Stimulated activated naive CD8-positive, alpha-beta T cell treated with anti-CD3 and anti-CD28 coated beads, Interleukin-15, Interleukin-2, amounts not matched to agents 100 U/mL and 50 U/mL, for 24 hours (primary cell): ENCODE measurements around the gene HS2ST1.
"Not testable (repeated sequence)": the region's sequence is repeated elsewhere in the genome, so short reads cannot be mapped to it uniquely, and the experiment has no call there.

Experiments
- ATAC-seq: fragments of 150-1000 bp; cut with Tn5 transposase; one replicate; pipeline ENCODE4 v1.10.0; 2021
- DNase-seq: peaks from one replicate; pipeline ENCODE4 v3.0.0; 2021

HS2ST1 gene

GRCh38 chr1:86925742-86926141, 11.3 kb downstream of the HS2ST1 start:
- no peak for DNase-seq
- ATAC-seq = no peak

DNA sequence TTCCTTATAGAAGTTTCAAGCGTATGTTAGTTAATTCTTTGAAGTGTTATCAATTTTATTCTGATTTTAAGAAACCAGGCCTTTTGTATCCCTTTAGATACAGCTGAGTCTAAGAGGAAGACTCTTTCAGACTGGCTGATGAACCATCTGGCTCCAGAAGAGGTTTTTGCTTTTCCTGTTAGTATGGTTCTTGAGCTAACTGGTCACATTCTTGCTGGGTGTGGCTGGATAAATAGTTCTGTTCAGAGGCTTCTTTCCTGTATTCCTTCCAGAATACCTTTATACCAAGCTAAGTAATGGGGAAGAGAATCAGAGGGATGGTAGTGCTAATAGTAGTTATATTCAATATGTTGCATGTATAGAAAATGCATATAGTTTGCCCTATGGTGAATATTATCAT, 12.4 kb downstream of the HS2ST1 start:
- DNase-seq (no peak), ATAC-seq (no peak)

- ATAC-seq = no peak
- no peak for DNase-seq
These were observed 14.4 kb downstream of the HS2ST1 start for GRCh38 chr1:86928819-86929218.

- ATAC-seq = no peak
- DNase-seq = no peak
These were observed 18.6 kb downstream of the HS2ST1 start for GRCh38 chr1:86933051-86933450.

GRCh38 chr1:86933562-86934377, 19.3 kb downstream of the HS2ST1 start:
- DNase-seq = no peak
- no peak for ATAC-seq

- no peak for DNase-seq
These were observed 24.0 kb downstream of the HS2ST1 start for GRCh38 chr1:86938450-86938849.

DNA sequence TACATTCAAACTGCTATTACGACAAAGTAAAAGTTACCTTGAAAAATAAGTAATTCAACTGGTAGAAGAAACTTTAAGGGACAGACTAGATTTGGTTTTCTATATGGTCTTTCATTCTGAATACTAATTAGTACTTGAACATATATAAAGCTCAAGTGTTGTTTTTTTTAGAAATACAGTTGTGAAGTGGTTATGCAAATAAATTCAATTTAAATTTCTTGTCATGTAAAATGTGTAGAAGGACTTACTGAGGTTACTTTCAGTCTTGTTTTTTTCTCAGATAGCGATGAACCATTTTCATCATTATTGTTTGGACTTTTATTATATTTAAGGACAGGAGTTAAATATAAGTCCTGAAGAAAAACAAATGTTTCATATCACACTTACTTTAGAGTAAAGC, 24.4 kb downstream of the HS2ST1 start:
- no peak for ATAC-seq
- DNase-seq = no peak

More at GRCh38 chr1:86938450-86938849, 24.0 kb downstream of the HS2ST1 start:
- ATAC-seq = no peak

GRCh38 chr1:86939406-86939805, 25.0 kb downstream of the HS2ST1 start:
- ATAC-seq (no peak), DNase-seq (no peak)

DNA sequence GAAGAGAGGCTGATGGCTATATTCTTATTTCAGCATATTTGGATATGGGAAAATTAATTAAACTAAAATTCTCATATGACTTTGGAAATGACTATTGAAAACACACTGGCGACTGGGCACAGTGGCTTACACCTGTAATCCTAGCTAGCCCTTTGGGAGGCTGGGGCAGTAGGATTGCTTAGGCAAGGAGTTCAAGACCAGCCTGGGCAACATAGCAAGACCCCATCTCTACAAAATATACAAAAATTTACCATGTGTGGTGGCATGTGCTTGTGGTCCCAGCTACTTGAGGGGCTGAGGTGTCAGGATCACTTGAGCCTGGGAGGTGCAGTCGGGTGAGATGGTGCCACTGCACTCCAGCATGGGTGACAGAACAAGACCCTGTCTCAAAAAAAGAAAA, 26.2 kb downstream of the HS2ST1 start:
- ATAC-seq (no peak), DNase-seq (no peak)

- DNase-seq = no peak
- ATAC-seq = no peak
These were observed 27.6 kb downstream of the HS2ST1 start for GRCh38 chr1:86942042-86942441.

GRCh38 chr1:86942743-86943142, 28.3 kb downstream of the HS2ST1 start:
- ATAC-seq = no peak
- no peak for DNase-seq

GRCh38 chr1:86948212-86948611, 33.8 kb downstream of the HS2ST1 start:
- DNase-seq (no peak), ATAC-seq (no peak)

DNA sequence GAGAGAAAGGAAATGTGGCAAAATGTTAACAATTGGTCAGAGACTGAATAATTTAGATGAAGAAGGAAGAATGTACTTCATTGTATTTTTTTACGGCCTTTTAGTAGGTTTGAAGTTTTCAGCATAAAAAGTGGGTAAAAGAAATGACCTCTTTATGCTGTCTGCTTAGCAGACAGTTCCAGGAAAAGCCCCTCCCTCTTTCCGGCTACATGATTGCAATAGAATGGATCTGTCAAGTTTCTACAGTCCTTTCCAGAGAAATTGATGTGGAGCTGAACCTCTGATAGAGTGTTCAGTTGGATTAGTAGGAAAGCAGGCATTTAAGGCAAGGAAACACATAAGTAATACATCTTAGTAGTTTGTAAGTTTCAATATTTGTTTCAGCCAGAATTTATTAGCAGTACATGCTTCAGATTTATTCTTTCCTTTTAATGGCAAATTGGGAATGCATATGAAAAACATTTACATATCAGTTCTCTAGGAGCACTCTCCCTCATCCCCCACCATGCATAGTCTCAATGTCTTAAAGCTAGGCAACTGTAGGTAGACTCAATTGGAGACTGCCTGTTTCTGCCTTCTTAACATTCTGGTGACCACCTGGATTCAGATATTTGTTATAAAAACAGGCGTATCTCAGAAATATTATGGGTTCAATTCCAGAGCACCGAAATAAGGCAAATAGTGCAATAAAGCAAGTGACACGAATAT, 36.4 kb downstream of the HS2ST1 start:
- DNase-seq = no peak
- no peak for ATAC-seq

GRCh38 chr1:86951430-86951829, 37.0 kb downstream of the HS2ST1 start:
- DNase-seq (no peak), ATAC-seq (no peak)

DNA sequence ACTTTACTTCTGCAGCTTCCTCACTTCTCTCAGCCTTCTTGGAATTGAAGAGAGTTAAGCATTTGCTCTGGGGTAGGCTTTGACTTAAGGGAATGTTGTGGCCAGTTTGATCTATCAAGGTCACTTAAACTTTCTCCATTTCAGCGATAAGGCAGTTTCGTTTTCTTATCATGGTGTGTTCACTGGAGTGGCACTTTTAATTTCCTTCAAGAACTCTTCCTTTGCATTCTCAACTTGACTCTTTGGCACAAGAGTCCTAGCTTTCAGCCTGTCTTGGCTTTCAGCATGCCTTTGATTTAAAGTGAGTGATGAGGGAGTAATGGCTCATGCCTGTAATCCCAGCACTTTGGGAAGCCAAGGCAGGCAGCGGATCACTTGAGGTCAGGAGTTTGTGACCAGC, 38.7 kb downstream of the HS2ST1 start:
- ATAC-seq = no peak
- DNase-seq = no peak

GRCh38 chr1:86955678-86956077, 41.2 kb downstream of the HS2ST1 start:
- no peak for ATAC-seq
- DNase-seq = no peak

- DNase-seq (no peak), ATAC-seq (no peak)
These were observed 41.8 kb downstream of the HS2ST1 start for GRCh38 chr1:86956221-86956620.

DNA sequence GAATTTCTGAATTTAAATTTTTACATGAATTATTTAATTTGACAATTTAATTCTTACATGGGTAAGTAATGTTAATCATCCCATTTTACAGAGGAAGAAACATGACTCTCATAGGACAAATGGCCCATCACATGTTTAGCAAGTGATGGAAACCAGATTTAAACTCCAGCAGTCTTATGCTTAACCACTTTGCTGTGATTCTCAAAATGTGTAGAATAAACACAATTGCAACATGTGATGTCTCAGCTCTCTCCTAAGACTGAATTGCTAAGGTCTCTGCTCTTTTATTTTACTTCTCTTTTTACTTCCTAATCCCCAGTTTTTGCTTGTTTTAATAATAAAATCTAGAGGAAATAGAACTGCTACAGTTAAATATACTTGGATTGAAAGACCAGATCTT, 42.8 kb downstream of the HS2ST1 start:
- DNase-seq (no peak), ATAC-seq (no peak)

- ATAC-seq = no peak
- DNase-seq = no peak
These were observed 46.1 kb downstream of the HS2ST1 start for GRCh38 chr1:86960548-86960947.

GRCh38 chr1:86963841-86964240, 49.4 kb downstream of the HS2ST1 start:
- ATAC-seq, DNase-seq: not testable (repeated sequence)

GRCh38 chr1:86965012-86965826, 50.8 kb downstream of the HS2ST1 start:
- ATAC-seq (no peak), DNase-seq (peak; percentile 11)

DNA sequence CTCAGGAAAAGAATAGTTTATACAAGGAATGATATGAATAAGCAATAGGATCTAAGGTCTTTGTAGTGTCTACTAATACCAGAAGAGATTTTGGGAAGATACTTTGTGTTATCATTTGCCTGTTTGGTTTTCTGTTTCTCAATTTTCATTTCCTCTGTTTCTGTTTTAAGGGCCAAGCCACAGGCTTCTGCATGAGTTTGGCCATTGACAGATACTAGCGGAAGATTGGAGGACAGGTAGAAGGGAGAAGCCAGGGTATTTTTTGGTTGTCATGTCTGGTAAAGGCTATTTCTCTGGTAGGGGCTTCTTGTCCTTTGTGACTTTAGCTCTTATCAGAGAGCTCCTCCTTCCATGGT, 51.4 kb downstream of the HS2ST1 start:
- ATAC-seq = no peak
- DNase-seq = no peak

DNA sequence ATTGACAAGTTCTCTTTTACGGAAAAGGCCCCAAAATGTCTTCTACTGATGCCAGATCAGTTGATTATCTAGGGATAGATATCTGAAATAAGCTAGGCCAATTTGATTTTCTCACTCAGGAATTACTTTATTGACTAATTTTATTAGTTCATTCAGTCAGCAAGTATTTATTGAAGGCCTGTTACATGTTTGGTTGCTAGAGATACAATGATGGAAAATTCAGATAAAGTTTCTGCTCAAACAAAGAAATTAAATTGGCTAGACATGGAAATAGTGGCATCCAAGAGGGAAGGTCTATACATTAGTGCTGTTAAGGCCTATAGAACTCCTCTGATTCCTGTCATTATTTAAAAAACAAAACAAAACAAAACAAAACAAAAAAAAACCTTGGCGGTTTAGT, 56.5 kb downstream of the HS2ST1 start:
- ATAC-seq (no peak), DNase-seq (no peak)
